Measurements from ENCODE around the gene HOXA2.

Gene HOXA2

GRCh38 chr7:27128776-27129728 is 26.6 kb upstream of the HOXA2 start:
- DNase-seq (ENCODE audit: low read depth), result no peak
- TF ChIP-seq, protein P1, sequence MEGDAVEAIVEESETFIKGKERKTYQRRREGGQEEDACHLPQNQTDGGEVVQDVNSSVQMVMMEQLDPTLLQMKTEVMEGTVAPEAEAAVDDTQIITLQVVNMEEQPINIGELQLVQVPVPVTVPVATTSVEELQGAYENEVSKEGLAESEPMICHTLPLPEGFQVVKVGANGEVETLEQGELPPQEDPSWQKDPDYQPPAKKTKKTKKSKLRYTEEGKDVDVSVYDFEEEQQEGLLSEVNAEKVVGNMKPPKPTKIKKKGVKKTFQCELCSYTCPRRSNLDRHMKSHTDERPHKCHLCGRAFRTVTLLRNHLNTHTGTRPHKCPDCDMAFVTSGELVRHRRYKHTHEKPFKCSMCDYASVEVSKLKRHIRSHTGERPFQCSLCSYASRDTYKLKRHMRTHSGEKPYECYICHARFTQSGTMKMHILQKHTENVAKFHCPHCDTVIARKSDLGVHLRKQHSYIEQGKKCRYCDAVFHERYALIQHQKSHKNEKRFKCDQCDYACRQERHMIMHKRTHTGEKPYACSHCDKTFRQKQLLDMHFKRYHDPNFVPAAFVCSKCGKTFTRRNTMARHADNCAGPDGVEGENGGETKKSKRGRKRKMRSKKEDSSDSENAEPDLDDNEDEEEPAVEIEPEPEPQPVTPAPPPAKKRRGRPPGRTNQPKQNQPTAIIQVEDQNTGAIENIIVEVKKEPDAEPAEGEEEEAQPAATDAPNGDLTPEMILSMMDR (IDR thresholded peaks at IDR 0.05; ENCODE audit: control insufficient read depth, insufficient read depth, low read depth, low read length, missing control alignments), result no peak
- H3K4me3 ChIP-seq (ENCODE audit: control insufficient read depth, low read depth, low read length), result no peak overlapping the region

- H3K4me3 ChIP-seq (ENCODE audit: control insufficient read depth, low read depth, low read length), result no peak overlapping the region
- TF ChIP-seq, protein P1 (IDR thresholded peaks at IDR 0.05; ENCODE audit: control insufficient read depth, insufficient read depth, low read depth, low read length, missing control alignments), result no peak
- no peak for DNase-seq (ENCODE audit: low read depth)
Observed at GRCh38 chr7:27128034-27128433, 25.6 kb upstream of the HOXA2 start.

DNA sequence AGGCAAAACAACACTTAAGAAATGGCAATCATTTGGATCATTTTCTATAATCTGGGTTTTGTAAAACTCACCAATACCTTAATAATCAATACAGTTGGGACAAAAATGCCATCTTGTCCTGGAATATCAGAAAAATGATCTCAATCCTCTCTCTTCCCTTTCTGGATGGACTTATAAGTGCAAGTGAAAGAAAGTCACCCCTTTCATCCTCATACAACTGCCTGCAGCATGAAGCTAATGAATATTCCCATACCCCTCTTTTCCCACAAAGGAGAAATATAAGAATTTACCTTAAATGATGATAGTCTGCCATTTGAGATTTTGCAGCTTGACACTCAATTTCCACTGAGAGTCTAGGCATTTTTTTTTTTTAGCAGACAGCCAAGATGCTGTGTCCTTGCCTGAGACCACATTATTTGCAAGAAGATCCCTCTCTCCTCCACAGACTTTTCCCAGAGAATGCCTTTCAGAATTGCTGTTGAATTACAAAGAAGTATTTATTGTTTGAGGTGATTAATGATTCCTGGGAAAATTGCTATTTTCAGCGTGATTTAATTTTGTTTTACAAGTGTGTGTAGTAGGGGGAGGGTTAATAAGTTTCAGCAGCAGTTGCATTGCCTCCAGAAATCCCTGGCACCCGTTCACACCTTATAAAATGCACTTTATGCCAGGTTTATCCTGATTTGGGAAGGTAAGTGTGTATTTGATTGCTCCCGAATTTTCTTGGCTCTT is 24.3 kb upstream of the HOXA2 start:
- H3K4me3 ChIP-seq (ENCODE audit: control insufficient read depth, low read depth, low read length), result no peak overlapping the region
- DNase-seq (ENCODE audit: low read depth), result no peak
- TF ChIP-seq, protein P1 (IDR thresholded peaks at IDR 0.05; ENCODE audit: control insufficient read depth, insufficient read depth, low read depth, low read length, missing control alignments), result no peak

DNA sequence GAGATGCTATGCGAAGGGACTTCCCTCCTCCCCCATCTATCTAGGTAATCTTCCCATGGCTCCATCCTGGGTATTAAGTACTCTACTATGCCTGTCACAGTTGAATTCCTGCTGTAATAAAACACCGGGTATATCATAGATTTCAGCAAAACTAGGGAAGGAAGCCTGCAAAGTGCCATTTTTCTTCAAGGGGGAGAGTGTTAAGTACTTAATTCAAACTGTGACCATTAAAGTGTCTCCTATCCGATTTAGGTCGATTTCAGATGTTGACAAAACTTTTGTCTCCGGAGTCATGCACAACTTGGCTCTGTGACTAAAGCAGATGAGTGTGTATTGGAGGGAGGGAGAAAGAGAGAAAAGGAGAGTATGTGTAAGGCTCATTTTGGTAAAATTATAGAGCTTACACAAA is 23.5 kb upstream of the HOXA2 start:
- TF ChIP-seq, protein P1 (IDR thresholded peaks at IDR 0.05; ENCODE audit: control insufficient read depth, insufficient read depth, low read depth, low read length, missing control alignments), result no peak
- no peak overlapping the region for H3K4me3 ChIP-seq (ENCODE audit: control insufficient read depth, low read depth, low read length)
- DNase-seq (ENCODE audit: low read depth), result no peak

GRCh38 chr7:27124902-27125689 is 22.6 kb upstream of the HOXA2 start:
- TF ChIP-seq, protein P1 (IDR thresholded peaks at IDR 0.05; ENCODE audit: control insufficient read depth, insufficient read depth, low read depth, low read length, missing control alignments), result no peak
- no peak for DNase-seq (ENCODE audit: low read depth)

More at GRCh38 chr7:27124902-27125689, 22.6 kb upstream of the HOXA2 start:
- no peak overlapping the region for H3K4me3 ChIP-seq (ENCODE audit: control insufficient read depth, low read depth, low read length)
